Loucy (cell line): ENCODE results near the gene ALDH7A1.

Source experiments
- CTCF ChIP-seq: fragments of 200-600 bp; sonication (generic); conservative IDR thresholded peaks from 2 replicates; pipeline ENCODE4 v1.5.1; 2014; ENCODE audit warnings: mild to moderate bottlenecking, antibody characterized with exemption, low read length
- EZH2phosphoT487 ChIP-seq: fragments of 200-600 bp; IDR thresholded peaks from 2 replicates; pipeline ENCODE4 v1.6.1; 2018; ENCODE audit warnings: antibody characterized with exemption, mild to moderate bottlenecking, moderate library complexity, borderline replicate concordance

DNA sequence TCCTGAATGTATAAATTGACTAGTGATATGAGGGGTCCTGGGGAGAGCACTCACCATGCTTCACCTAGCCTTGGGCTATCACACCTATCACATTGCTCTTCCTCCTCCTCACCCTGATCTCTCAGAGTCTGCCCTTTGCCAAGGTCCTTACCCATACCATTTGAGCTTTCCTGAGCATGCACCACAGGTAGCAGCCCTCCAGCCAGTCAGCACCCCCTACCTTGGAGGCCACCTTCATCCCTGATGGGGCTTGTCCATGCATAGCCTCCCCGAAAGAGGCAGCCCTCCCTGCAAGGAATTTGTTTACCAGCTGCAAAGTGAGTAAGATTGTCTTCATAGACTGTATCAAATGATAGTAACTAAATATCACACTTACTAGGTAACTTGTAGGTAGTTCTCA, 83.1 kb downstream of the ALDH7A1 start:
- no peak for TF ChIP-seq CTCF
- TF ChIP-seq EZH2phosphoT487: no peak
